HEK293T (cell line): ENCODE data around the gene PTRH1.

Source experiments
- ARNT ChIP-seq: fragments of 450-650 bp; IDR thresholded peaks from 2 replicates; pipeline ENCODE4 v1.6.1; 2017; ENCODE audit warnings: mild to moderate bottlenecking
- BHLHE40 ChIP-seq: fragments of 450-650 bp; IDR thresholded peaks from 2 replicates; pipeline ENCODE4 v1.6.1; 2016; ENCODE audit warnings: mild to moderate bottlenecking, moderate library complexity, borderline replicate concordance
- CTBP1 ChIP-seq: fragments of 450-650 bp; IDR thresholded peaks from 2 replicates; pipeline ENCODE4 v1.6.1; 2016; ENCODE audit warnings: borderline replicate concordance
- ELF4 ChIP-seq: fragments of 450-650 bp; IDR thresholded peaks from 2 replicates; pipeline ENCODE4 v1.6.1; 2017; ENCODE audit warnings: antibody characterized with exemption
- FOXA1 ChIP-seq: fragments of 450-650 bp; IDR thresholded peaks from 2 replicates; pipeline ENCODE4 v1.6.1; 2016; ENCODE audit warnings: mild to moderate bottlenecking
- FOXM1 ChIP-seq: fragments of 450-650 bp; IDR thresholded peaks from 2 replicates; pipeline ENCODE4 v1.6.1; 2017; ENCODE audit warnings: mild to moderate bottlenecking, borderline replicate concordance
- L3MBTL2 ChIP-seq: fragments of 450-650 bp; conservative IDR thresholded peaks from 2 replicates; pipeline ENCODE4 v1.6.1; 2016; ENCODE audit warnings: mild to moderate bottlenecking
- LEF1 ChIP-seq: fragments of 450-650 bp; IDR thresholded peaks from 2 replicates; pipeline ENCODE4 v1.6.1; 2017; ENCODE audit warnings: mild to moderate bottlenecking, borderline replicate concordance
- NFRKB ChIP-seq: fragments of 450-650 bp; IDR thresholded peaks from 2 replicates; pipeline ENCODE4 v1.6.1; 2016; ENCODE audit warnings: mild to moderate bottlenecking, moderate library complexity
- PKNOX1 ChIP-seq: fragments of 450-650 bp; IDR thresholded peaks from 2 replicates; pipeline ENCODE4 v1.6.1; 2016
- SP1 ChIP-seq: fragments of 450-650 bp; IDR thresholded peaks from 2 replicates; pipeline ENCODE4 v1.6.1; 2017
- SUZ12 ChIP-seq: fragments of 450-650 bp; IDR thresholded peaks from 2 replicates; pipeline ENCODE4 v1.6.1; 2016; ENCODE audit warnings: mild to moderate bottlenecking
- TARDBP ChIP-seq: fragments of 450-650 bp; IDR thresholded peaks from 2 replicates; pipeline ENCODE4 v1.6.1; 2016
- ZNF384 ChIP-seq: fragments of 450-650 bp; IDR thresholded peaks from 2 replicates; pipeline ENCODE4 v1.6.1; 2016

- TF ChIP-seq SUZ12 = no peak
- no peak for TF ChIP-seq L3MBTL2
- no peak for TF ChIP-seq TARDBP
- no peak for TF ChIP-seq ZNF384
- no peak for TF ChIP-seq CTBP1
- TF ChIP-seq BHLHE40 = no peak
- no peak for TF ChIP-seq ELF4
- no peak for TF ChIP-seq FOXM1
- no peak for TF ChIP-seq SP1
- TF ChIP-seq ARNT = no peak
- TF ChIP-seq NFRKB = no peak
- no peak for TF ChIP-seq FOXA1
- no peak for TF ChIP-seq PKNOX1
- TF ChIP-seq LEF1 = no peak
These were observed 2.6 kb downstream of the PTRH1 start for GRCh38 chr9:127712867-127713266.
